Kidney glomerular epithelial cell (primary cell): Measurements from ENCODE around the gene HSD11B1.

ENCODE experiments used
- DNase-seq: peaks from one replicate; lab custom pipeline; 2025; lab: John Stamatoyannopoulos, UW

HSD11B1 gene

GRCh38 chr1:209727785-209728184, 23.1 kb downstream of the HSD11B1 start:
- DNase-seq: no peak

- no peak for DNase-seq
Measured at GRCh38 chr1:209728466-209728865, 23.8 kb downstream of the HSD11B1 start.

DNA sequence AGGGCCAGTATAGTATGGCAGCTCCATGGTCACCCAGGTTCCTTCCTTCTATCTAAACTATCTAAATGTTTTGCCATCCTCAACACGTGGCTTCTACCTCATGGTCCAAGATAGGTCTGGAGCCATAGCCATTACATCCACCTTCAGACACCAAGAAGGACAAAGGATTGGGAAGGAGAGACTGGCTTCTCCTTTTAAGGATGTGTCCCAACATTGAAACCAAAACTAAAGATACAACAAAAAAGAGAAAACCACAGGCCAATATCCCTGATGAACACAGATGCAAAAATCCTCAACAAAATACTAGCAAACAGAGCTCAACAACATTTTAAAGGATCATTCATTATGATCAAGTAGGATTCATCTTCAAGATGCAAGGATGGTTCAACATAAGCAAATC, 24.8 kb downstream of the HSD11B1 start:
- no peak for DNase-seq

- no peak for DNase-seq
Measured at GRCh38 chr1:209732725-209733124, 28.1 kb downstream of the HSD11B1 start.

DNA sequence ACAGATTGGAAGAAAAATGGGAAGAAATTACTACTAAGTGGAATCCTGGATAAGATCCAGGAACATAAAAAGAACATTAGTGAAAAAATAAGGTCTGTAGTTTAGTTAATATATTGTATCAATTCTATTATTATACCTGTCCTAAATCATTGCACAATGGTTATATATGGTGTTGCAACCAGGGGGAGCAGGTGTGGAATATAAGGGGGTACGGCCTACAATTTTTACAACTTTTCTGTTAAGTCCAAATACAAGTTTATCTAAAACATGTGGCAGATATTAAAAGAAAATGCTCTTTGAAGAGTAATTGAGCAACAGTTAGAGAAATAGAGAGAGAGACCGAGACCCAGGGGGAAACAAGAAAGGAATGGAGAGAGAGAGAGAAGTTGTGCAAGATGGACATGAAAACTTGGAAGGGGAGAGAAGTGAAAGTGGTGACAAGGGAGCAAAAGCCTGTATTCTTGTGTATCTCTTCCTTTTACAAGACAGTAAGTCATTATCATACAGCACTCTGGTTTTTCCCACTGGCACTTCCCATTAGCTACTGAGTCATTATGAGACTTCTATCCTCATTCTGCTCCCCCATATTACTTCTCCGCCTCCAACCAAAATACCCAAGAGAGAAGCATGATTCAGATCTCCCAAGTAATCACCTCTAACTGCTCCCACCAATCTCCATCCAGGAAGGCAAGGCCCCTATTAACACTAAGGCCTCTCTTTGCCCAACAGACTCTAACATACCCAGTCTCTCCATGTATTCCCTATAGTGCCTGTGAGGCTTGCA, 29.0 kb downstream of the HSD11B1 start:
- peak; percentile 5 for DNase-seq

DNA sequence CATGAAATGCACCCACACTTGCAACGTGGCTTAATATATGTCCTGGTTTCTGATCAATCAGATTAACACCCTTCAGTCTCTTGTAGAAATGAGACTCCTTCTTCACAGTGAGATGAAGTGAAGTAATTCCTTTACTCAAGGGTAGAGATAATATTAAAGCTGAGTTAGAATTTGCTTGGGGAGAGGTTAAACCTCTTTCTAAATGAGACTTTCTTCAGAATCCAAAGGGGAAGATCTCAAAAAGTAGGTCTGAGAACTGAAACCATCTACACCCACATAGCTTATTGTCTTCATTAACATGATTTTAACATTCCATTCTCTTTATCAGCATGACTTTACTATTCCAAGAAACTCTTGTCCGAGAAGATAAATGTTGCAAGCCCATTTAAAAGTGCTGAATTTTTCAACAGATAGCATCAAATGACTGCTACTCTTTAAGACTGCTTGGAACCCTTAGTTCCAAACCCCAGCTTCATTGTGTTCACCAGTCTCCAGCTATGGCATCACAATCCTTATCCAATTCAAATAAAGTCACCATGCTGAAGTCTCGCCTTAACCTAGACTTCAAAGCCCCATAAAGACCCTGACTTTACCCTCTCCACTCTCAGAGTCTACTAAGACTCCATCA, 32.0 kb downstream of the HSD11B1 start:
- no peak for DNase-seq

GRCh38 chr1:209737118-209737505, 32.5 kb downstream of the HSD11B1 start:
- DNase-seq: no peak

- DNase-seq: no peak
Measured at GRCh38 chr1:209738270-209738669, 33.6 kb downstream of the HSD11B1 start.

- DNase-seq: no peak
Measured at GRCh38 chr1:209741193-209741592, 36.5 kb downstream of the HSD11B1 start.

DNA sequence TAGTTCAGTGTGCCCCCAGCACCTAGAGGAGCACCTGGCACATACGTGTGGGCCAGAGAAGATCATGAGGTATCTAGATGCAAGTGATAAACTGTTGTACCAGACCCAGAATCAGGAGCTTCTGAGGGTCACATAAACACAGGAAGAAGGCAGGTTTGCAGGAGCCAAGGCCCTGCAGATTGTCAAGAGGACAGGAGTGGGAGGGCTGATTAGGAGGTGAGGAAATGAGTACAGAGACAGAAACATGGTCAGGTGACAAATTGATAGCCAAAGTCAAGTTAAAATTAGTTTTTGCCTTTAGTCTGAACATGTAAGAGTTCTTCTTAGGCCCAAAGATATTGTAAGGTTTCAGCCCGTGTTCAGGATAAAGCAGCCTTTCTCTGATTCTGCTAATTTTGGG, 37.2 kb downstream of the HSD11B1 start:
- no peak for DNase-seq

- peak; percentile 59 for DNase-seq
Measured at GRCh38 chr1:209742409-209743144, 37.9 kb downstream of the HSD11B1 start.

DNA sequence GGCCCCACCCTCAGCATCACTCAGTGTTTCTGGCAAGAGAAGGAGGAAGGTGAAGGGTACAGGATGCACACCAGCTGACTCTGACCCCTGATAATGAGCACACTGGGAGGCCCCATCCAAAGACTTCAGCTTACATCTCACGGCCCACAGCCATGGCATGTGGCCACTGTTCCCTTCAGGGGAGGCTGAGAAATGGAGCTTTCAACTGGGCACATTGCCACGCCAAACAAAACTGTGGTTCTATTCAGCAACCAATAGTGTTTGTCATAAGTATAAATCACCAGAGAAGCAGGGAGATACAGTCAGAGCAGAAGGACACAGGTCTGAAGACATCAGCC, 38.5 kb downstream of the HSD11B1 start:
- peak; percentile 54 for DNase-seq

DNA sequence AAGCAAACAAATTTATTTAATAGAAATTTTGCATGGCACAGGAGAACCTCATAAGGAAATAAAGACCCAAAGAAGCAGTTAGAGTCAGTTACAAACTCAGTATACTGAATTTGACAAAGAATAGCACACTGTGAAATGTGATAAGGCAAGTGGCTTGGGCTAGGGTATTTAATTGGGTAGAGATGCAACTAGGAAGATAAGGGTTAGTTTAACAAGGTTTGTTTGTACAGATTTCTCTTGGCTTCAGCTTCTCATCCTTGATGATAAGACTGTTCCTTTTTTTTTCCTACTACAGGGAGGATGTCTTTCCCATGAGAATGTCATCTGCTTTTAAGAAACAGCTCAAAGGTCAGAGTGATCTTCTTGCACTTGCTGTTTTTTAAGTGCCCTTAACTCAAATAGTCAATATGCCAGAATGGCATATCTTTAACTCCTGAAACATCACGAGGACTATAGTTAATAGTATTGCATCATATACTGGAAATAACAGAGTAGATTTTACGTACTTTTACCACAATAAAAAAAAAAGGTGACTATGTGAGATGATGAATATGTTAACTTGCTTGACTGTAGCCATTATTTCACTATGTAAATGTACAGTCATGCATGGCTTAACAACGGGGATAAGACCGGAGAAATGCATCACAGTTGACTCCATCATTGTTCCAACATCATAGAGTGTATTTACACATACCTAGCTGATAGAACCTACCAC, 42.0 kb downstream of the HSD11B1 start:
- DNase-seq: no peak

GRCh38 chr1:209747580-209748262, 43.1 kb downstream of the HSD11B1 start:
- DNase-seq: peak; percentile 91

DNA sequence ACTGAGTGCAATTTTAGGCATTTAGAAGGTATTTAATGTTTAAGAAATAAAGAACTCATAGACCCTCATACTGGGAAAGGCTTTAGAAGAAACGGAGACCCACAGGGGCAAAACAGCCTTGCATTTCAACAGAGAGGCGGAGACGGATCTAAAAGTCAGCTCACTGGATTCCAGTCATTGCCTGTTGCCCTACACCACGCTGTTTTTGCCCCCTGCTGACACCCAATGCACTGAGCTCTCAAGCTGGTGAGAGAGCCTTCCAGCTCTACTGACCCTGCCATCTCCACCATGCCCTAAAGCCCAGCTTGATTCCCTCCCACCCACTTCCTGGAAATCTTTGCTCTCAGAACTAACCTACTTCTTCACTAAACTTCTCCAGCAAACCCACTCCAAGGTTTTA, 44.0 kb downstream of the HSD11B1 start:
- no peak for DNase-seq

GRCh38 chr1:209749205-209749604, 44.6 kb downstream of the HSD11B1 start:
- DNase-seq: no peak

- DNase-seq: no peak
Measured at GRCh38 chr1:209749670-209750323, 45.2 kb downstream of the HSD11B1 start.

DNA sequence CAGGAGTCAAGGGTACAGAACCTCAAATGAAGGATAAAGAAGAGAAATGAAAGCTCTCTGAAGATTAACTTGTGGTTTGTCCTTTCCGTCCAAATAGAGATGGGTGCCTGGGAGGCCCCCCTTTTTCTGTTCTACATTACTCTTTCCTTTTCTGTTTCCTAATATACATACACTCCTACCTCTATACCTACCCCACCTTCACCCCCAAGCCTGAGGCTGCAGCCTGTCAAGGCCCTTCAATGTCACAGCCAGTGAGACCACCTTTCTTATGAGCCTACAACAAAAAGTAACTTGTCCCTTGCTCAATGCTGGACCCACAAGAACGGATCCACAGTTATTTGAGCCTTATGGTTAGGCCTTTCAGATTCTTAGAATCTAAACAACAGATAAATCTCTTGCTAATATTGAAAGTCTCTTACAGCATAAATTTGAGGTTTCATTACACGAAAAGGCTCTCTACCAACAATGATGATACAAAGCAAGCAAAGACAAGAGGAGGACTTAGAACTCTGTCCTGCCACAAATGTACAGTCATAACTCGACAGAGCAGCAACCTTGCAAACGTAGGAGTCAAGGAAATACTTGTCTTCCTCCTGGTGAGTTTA, 47.1 kb downstream of the HSD11B1 start:
- DNase-seq: no peak

DNA sequence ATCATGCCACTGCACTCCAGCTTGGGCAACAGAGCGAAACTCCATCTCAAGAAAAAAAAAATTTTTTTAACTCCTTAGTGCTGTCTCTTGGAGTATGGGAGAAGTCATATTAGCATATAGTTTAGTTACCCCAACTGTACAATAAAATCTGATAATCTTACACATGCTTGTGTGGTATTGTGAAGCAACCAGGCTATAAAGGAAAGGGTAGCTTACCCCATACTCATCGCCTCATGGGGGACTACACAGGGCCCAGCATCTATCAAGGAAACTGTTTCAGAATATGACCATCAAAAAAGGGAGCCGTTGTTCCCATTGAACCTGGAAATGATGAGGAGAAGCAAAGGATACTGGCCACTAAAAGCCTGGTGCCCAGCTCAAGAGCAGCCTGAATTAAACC, 48.2 kb downstream of the HSD11B1 start:
- DNase-seq: no peak

DNA sequence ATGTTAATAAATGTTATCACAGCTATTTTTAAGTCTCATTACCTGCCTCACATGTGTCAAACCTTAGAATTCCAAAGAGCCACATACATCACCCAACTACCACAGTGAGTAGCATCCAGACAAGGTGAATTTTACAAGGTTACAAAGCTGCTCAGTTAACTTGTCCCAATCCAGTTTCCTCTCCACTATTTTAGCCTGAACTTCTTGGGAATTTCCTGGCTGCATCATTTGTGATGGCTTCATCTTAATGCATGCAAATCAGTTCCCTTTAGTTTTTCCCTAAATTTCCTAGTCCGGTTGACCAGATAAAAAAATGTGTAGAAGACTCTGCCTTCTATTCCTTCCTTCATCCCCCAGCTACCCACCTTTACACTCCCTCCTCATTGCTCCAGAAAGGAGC, 50.6 kb downstream of the HSD11B1 start:
- DNase-seq: no peak
